SK-N-MC (cell line): ENCODE results near the gene S100A9.
"Not testable (repeated sequence)": the region's sequence is repeated elsewhere in the genome, so short reads cannot be mapped to it uniquely, and the experiment has no call there.

Experiments used
- DNase-seq: peaks from one replicate; pipeline ENCODE4 v3.0.0-alpha.2; 2011; ENCODE audit warnings: low read depth, low spot score
- H3K27ac ChIP-seq: fragments of 200-600 bp; sonication (generic); 2 replicates; pipeline ENCODE4 v1.5.1; 2016; ENCODE audit warnings: mixed run types
- H3K36me3 ChIP-seq: fragments of 200-600 bp; sonication (generic); 2 replicates; pipeline ENCODE4 v1.6.1; 2017; ENCODE audit warnings: antibody characterized with exemption, low read length, mixed read lengths; ENCODE audit not compliant: insufficient read depth
- H3K4me3 ChIP-seq: fragments of 200-600 bp; sonication (generic); 2 replicates; pipeline ENCODE4 v1.5.1; 2016
- H3K9ac ChIP-seq: fragments of 200-600 bp; sonication (generic); 2 replicates; pipeline ENCODE4 v1.8.0; 2017; ENCODE audit warnings: mixed run types, mixed read lengths; ENCODE audit not compliant: insufficient read length
- H3K9me3 ChIP-seq: fragments of 200-600 bp; sonication (generic); 2 replicates; pipeline ENCODE4 v1.6.1; 2017; ENCODE audit warnings: low read depth, mild to moderate bottlenecking, antibody characterized with exemption, low read length, moderate library complexity, mixed read lengths
- EZH2 ChIP-seq: fragments of 200-600 bp; sonication (generic); IDR thresholded peaks from one replicate; pipeline ENCODE4 v1.6.1; 2017; ENCODE audit warnings: antibody characterized with exemption
- FOXP2 ChIP-seq: optimal IDR thresholded peaks from 2 replicates; pipeline ENCODE3; 2011; ENCODE audit warnings: mild to moderate bottlenecking, moderate library complexity; ENCODE audit not compliant: insufficient read depth; ENCODE audit errors: extremely low read length, control extremely low read depth
- POLR2AphosphoS5 ChIP-seq: IDR thresholded peaks from 2 replicates; pipeline ENCODE4 v1.6.1; 2012; ENCODE audit warnings: mild to moderate bottlenecking, low read depth, low read length, borderline replicate concordance

S100A9 gene

DNA sequence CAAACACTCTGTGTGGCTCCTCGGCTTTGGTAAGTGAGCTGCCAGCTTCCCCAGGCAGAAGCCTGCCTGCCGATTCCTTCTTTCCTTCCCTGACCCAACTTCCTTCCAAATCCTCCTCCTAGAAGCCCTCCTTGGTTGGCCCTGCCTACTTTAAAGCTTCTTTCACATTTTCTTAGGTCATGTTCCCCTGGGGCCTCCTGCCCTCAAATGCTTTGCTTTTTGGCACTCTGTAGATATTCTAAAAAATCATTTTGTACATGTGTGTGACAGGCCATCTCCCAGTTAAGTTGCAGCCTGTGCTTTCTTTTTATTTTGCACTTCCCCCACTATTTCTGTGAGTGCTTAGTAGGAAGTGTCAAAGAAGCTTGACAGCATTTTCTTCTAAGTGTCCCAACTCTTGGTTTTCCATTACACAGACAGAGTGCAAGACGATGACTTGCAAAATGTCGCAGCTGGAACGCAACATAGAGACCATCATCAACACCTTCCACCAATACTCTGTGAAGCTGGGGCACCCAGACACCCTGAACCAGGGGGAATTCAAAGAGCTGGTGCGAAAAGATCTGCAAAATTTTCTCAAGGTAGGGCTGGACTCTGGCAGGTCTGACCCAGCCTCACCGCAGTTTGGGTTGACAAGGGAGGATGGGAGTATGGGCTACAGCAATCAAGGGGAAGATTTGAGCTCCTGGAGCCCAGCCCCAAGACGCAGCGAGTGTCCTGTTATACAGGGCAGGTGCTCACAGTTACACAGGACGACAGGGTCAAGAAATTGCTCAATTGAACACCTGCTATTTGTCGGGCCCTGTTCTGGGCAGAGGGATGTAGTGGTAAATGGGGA, at the start of gene S100A9:
Gene S100A9, plus strand, starts transcription at position 2 of the 838 bp plus-strand sequence. Its CDS starts 430 bp downstream, at position 432.
- no peak within 1 kb of the TSS for H3K27ac ChIP-seq
- no peak within 1 kb of the TSS for H3K4me3 ChIP-seq
- TF ChIP-seq POLR2AphosphoS5 (no peak), EZH2 (no peak), FOXP2 (no peak)
- no peaks in the 10 kb centered on the region for H3K9me3 ChIP-seq
- no peak within 1 kb of the TSS for H3K9ac ChIP-seq
- no peak for DNase-seq
- H3K36me3 ChIP-seq: no peaks in the 10 kb centered on the region

- DNase-seq: no peak
- H3K27ac ChIP-seq: no peak overlapping the region
- no peaks in the 10 kb centered on the region for H3K9me3 ChIP-seq
- no peak overlapping the region for H3K9ac ChIP-seq
- H3K36me3 ChIP-seq: no peaks in the 10 kb centered on the region
- no peak overlapping the region for H3K4me3 ChIP-seq
- no peak for TF ChIP-seq FOXP2
- TF ChIP-seq POLR2AphosphoS5: no peak
- TF ChIP-seq EZH2: no peak
Measured at GRCh38 chr1:153308540-153308939, 49.1 kb upstream of the S100A9 start.

DNA sequence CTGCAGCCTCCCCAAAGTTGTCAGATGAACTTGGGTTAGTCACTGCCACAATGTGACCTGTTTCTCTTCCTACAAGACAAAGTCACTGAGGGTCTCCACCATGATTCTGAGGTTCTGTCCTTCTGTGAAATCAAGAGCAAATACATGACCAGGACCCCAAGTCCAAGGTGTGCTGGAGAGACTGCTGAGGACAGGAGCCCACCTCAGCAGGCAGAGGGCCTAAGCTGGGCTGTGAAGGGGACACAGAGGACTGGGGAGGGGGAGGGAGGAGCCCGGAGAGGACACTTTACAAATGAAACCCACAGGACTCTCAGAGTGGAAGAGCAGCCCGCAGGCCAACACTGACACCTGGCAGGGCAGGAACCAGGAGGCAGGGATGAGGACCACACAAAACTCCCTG, 48.2 kb upstream of the S100A9 start:
- H3K36me3 ChIP-seq: no peaks in the 10 kb centered on the region
- no peaks in the 10 kb centered on the region for H3K9me3 ChIP-seq
- no peak overlapping the region for H3K9ac ChIP-seq
- H3K27ac ChIP-seq: no peak overlapping the region
- no peak overlapping the region for H3K4me3 ChIP-seq
- no peak for DNase-seq
- TF ChIP-seq EZH2 (no peak), POLR2AphosphoS5 (no peak), FOXP2 (no peak)

DNA sequence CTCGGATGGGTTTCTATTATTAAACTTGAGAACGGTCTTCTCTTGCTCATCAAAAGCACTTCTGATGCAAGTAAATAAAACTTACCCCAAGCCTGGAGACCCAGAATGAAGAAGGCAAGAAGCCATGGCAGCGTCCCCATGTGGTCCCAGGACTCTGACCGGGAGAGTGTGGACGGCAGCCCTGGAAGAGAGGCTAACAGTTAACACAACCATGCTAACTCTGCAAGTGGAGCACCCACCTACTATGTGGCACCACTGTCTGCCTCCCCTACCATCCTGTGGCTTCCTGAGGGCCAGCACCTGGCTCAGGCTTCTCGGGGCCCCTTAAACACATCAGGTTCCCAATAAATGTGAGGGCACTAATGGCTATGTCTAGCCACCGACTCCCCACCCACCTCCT, 47.1 kb upstream of the S100A9 start:
- H3K9ac ChIP-seq: no peak overlapping the region
- no peak for DNase-seq
- no peak overlapping the region for H3K27ac ChIP-seq
- no peak for TF ChIP-seq POLR2AphosphoS5
- no peaks in the 10 kb centered on the region for H3K9me3 ChIP-seq
- no peaks in the 10 kb centered on the region for H3K36me3 ChIP-seq
- H3K4me3 ChIP-seq: no peak overlapping the region

DNA sequence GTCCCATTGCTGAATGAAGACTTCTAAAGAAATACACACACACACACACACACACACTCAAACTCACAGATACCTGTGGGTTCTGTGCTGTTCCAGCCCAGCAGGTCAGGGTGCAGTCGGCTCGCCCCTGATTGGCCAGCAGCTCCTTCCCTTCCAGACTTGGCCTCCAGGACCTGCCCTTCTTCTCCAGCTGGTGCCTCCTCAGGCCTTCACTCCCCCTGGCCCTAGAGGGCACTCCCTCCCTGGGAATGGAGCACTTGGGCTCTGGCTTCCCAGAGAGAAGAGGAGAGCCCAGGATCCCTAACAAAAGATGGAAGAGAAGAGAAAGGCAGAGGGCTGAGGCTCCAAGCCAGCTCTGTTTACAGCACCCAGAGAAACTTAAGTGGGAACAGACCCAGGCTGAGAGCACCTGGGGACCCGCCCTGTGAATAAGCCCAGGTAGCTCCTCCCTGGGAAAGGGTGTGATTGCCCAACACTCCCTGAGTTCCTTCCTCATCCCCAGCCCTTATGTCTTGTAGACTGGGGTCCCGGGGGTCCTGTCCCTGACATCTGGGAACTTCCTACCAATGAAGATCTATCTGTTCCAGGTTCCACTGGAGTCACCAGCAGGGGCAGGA, 45.0 kb upstream of the S100A9 start, which contains the start of gene PGLYRP3:
Gene PGLYRP3, minus strand, starts transcription at position 383 of the 617 bp plus-strand sequence. CDS start 2,287 bp downstream, outside the sequence.
- H3K27ac ChIP-seq: no peak within 1 kb of the TSS
- H3K9me3 ChIP-seq: no peaks in the 10 kb centered on the region
- no peak for TF ChIP-seq POLR2AphosphoS5
- H3K36me3 ChIP-seq: no peaks in the 10 kb centered on the region
- no peak within 1 kb of the TSS for H3K9ac ChIP-seq
- DNase-seq: no peak
- H3K4me3 ChIP-seq: no peak within 1 kb of the TSS

DNA sequence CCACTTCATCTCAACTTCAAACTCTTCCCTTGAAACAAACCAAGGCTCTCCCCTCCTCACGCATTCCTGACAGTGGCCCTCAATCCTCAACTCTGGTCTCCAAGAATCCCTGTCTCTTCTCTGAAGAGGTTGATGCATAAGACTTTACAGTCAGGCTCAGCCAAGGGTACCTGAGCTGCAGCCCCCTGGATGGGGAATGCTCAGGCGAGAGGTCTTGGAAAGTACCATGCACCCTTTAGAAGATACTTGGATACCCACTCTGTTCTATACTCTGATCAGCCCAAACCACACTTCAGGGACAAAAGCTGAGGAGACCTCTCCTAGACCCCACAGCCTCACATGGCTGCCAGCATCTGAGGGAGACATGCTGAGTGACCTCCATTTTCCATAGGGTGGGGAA, 44.4 kb upstream of the S100A9 start:
- Histone ChIP-seq H3K9ac (no peak overlapping the region), H3K27ac (no peak overlapping the region), H3K36me3 (no peaks in the 10 kb centered on the region), H3K9me3 (no peaks in the 10 kb centered on the region), H3K4me3 (no peak overlapping the region)
- no peak for DNase-seq
- no peak for TF ChIP-seq POLR2AphosphoS5
- no peak for TF ChIP-seq EZH2
- no peak for TF ChIP-seq FOXP2

DNA sequence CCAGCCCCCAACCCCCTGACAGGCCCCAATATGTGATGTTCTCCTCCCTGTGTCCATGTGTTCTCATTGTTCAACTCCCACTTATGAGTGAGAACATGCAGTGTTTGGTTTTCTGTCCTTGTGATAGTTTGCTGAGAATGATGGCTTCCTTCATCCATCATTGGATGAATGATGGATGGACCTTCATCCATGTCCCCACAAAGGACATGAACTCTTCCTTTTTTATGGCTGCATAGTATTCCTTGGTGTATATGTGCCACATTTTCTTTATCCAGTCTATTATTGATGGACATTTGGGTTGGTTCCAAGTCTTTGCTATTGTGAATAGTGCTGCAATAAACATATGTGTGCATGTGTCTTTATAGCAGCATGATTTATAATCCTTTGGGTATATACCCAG, 43.3 kb upstream of the S100A9 start:
- not testable (repeated sequence) for DNase-seq

DNA sequence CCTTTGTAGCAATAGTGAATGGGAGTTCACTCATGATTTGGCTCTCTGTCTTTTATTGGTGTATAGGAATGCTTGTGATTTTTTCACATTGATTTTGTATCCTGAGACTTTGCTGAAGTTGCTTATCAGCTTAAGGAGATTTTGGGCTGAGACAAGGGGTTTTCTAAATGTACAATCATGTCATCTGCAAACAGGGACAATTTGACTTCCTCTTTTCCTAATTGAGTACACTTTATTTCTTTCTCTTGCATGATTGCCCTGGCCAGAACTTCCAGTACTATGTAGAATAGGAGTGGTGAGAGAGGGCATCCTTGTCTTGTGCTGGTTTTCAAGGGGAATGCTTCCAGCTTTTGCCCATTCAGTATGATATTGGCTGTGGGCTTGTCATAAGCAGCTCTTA, 41.6 kb upstream of the S100A9 start:
- H3K36me3 ChIP-seq, H3K27ac ChIP-seq, DNase-seq, H3K9ac ChIP-seq, H3K9me3 ChIP-seq, H3K4me3 ChIP-seq: not testable (repeated sequence)

More for the DNA sequence above, 43.3 kb upstream of the S100A9 start:
- not testable (repeated sequence) for H3K36me3 ChIP-seq, H3K27ac ChIP-seq, H3K9me3 ChIP-seq, H3K9ac ChIP-seq, H3K4me3 ChIP-seq

- not testable (repeated sequence) for H3K27ac ChIP-seq, DNase-seq, H3K9ac ChIP-seq, H3K36me3 ChIP-seq, H3K4me3 ChIP-seq, H3K9me3 ChIP-seq
Measured at GRCh38 chr1:153318145-153318544, 39.5 kb upstream of the S100A9 start.
